GM10248 (cell line): ENCODE data around the gene CLNK.

Source experiments
- CTCF ChIA-PET: fragments of 300-600 bp; sonication (Branson Sonifier 250); formaldehyde crosslinking; extraction: SDS; loops from one replicate; lab custom pipeline; 2021; ENCODE audit warnings: antibody characterized with exemption; lab: Yijun Ruan, JAX
- POLR2A ChIA-PET: fragments of 350-650 bp; sonication (Branson Sonifier 250); formaldehyde crosslinking; extraction: SDS; loops from one replicate; lab custom pipeline; 2020; ENCODE audit warnings: antibody characterized with exemption; lab: Yijun Ruan, JAX
- DNase-seq: peaks from one replicate; pipeline ENCODE4 v3.0.0; 2012; ENCODE audit errors: extremely low spot score
- CTCF ChIP-seq: IDR thresholded peaks from 2 replicates; pipeline ENCODE4 v1.5.1; 2012; ENCODE audit warnings: mild to moderate bottlenecking, low read depth; ENCODE audit errors: extremely low read depth, missing control alignments, control extremely low read depth

Gene CLNK

GRCh38 chr4:10697086-10697485, 12.5 kb upstream of the CLNK start:
- DNase-seq: no peak
- no peak for TF ChIP-seq CTCF
- CTCF ChIA-PET: interaction anchor here (1.7 kb wide), 1 partner anchor 13 kb away, joined by 5 read pairs; no protein-coding TSS in a partner anchor
- POLR2A ChIA-PET: no interaction called here

GRCh38 chr4:10696253-10696652, 11.7 kb upstream of the CLNK start:
- POLR2A ChIA-PET: no interaction called here
- CTCF ChIA-PET: interaction anchor here (1.7 to 2.1 kb wide), 3 partner anchors 8 to 20 kb away, joined by 5 to 9 read pairs (median 5); no protein-coding TSS in a partner anchor
- no peak for TF ChIP-seq CTCF
- DNase-seq: no peak

- no peak for TF ChIP-seq CTCF
- DNase-seq: no peak
- POLR2A ChIA-PET: no interaction called here
- CTCF ChIA-PET: interaction anchor here (0.9 to 2.1 kb wide), 5 partner anchors 8 to 30 kb away, joined by 3 to 9 read pairs (median 5); no protein-coding TSS in a partner anchor
Observed at GRCh38 chr4:10694828-10695209, 10.3 kb upstream of the CLNK start.

- CTCF ChIA-PET: interaction anchor here (1.2 to 2.0 kb wide), 2 partner anchors 18 to 23 kb away, joined by 3 to 5 read pairs; no protein-coding TSS in a partner anchor
- TF ChIP-seq CTCF: no peak
- POLR2A ChIA-PET: no interaction called here
- no peak for DNase-seq
Observed at GRCh38 chr4:10694151-10694827, 9.7 kb upstream of the CLNK start.

- ChIA-PET CTCF (interaction anchor here (1.2 to 3.1 kb wide), 4 partner anchors 9 to 36 kb away, joined by 3 to 23 read pairs (median 8); no protein-coding TSS in a partner anchor), POLR2A (no interaction called here)
- no peak for DNase-seq
- no peak for TF ChIP-seq CTCF
Observed at GRCh38 chr4:10691651-10692050, 7.1 kb upstream of the CLNK start.

- ChIA-PET POLR2A (no interaction called here), CTCF (interaction anchor here (0.8 to 3.1 kb wide), 7 partner anchors 11 to 135 kb away, joined by 3 to 23 read pairs (median 3); no protein-coding TSS in a partner anchor)
- TF ChIP-seq CTCF: no peak
- no peak for DNase-seq
Observed at GRCh38 chr4:10690185-10690907, 5.8 kb upstream of the CLNK start.
